Sigmoid colon (tissue), 7 donors: ENCODE measurements around the gene PLEKHG4B. TPM values are rescaled to one million over a fixed set of nuclear protein-coding genes. Genes with fewer than 3 reads are reported as not detected.

Source experiments
- DNase-seq: peaks from one replicate; pipeline ENCODE4 v3.0.0-alpha.2; 2019
- H3K27ac ChIP-seq, 4 donors: fragments of 200-600 bp; sonication (generic); one replicate each; pipeline ENCODE4 v1.5.1; 2016 to 2019; ENCODE audit warnings: mild to moderate bottlenecking in 1 of 4
- H3K27me3 ChIP-seq, 3 donors: fragments of 200-600 bp; sonication (generic); one replicate each; pipeline ENCODE4 v1.5.1; 2019; ENCODE audit warnings: mild to moderate bottlenecking in 1 of 3
- H3K36me3 ChIP-seq, 4 donors: fragments of 200-600 bp; sonication (generic); one replicate each; pipeline ENCODE4 v1.5.1; 2016 to 2019
- H3K4me1 ChIP-seq, 4 donors: fragments of 200-600 bp; sonication (generic); one replicate each; pipeline ENCODE4 v1.5.1; 2017 to 2019
- H3K4me3 ChIP-seq, 4 donors: fragments of 200-600 bp; sonication (generic); one replicate each; pipeline ENCODE4 v1.5.1; 2017 to 2019; ENCODE audit warnings: mild to moderate bottlenecking in 2 of 4, moderate library complexity in 1 of 4
- H3K9me3 ChIP-seq, 4 donors: fragments of 200-600 bp in 3 of 4; sonication (generic) in 3 of 4; one replicate each; pipeline versions ENCODE4 v1.5.1 to v1.6.1; 2013 to 2019
- CTCF ChIP-seq, 4 experiments: fragments of 450-650 bp in 3 of 4; fragments of 200-600 bp in 1 of 4; IDR thresholded peaks; one replicate each; pipeline ENCODE4 v1.5.1; 2016 to 2019; ENCODE audit warnings: antibody characterized with exemption in 4 of 4, mild to moderate bottlenecking in 3 of 4, moderate library complexity in 2 of 4
- EP300 ChIP-seq, 4 donors: sonication (generic); formaldehyde crosslinking; IDR thresholded peaks; one replicate each; pipeline ENCODE4 v1.6.1; 2017; ENCODE audit warnings: antibody characterized with exemption in 4 of 4
- POLR2A ChIP-seq, 2 donors: fragments of 450-650 bp; IDR thresholded peaks; one replicate each; pipeline ENCODE4 v1.6.1; 2016; ENCODE audit warnings: antibody characterized with exemption in 2 of 2, mild to moderate bottlenecking in 2 of 2, moderate library complexity in 2 of 2
- POLR2AphosphoS5 ChIP-seq, 4 donors: sonication (generic); formaldehyde crosslinking; IDR thresholded peaks; one replicate each; pipeline ENCODE4 v1.6.1; 2017; ENCODE audit warnings: antibody characterized with exemption in 4 of 4
- WGBS, 2 donors: extraction: QIAGEN DNeasy Blood & Tissue Kit; methylation state at CpG; one replicate each; pipeline ENCODE4 v1.1.7; 2013; 5-methylcytosine and 5-hydroxymethylcytosine counted together
- intact Hi-C: fragments of 100-400 bp; cut with DNase I; formaldehyde crosslinking; loops from one replicate; pipeline ENCODE4 v1.15.1; 2023
- polyA plus RNA-seq, 3 donors: library from polyadenylated mRNA; stranded (reverse); fragments of 200-250 nt; gene quantifications; one replicate each; pipeline ENCODE4 v1.2.3, GENCODE V29; 2013
- total RNA-seq, 4 donors: library from RNA; depleted of rRNA; stranded (reverse); fragments of >200 nt; gene quantifications; one replicate each; pipeline ENCODE4 v1.1.0, GENCODE V29; 2016
- donor health status: healthy with polysubstance abuse.
- donor health status: Bipolar disorder and iron deficiency.
- donor health status: healthy.

The PLEKHG4B gene
- total and polyA plus RNA-seq, 7 donors: 0.04 to 1.9 (median 0.36) TPM; not detected in 2

- no peak for TF ChIP-seq POLR2AphosphoS5 (IDR thresholded peaks at IDR 0.05)
- no peak for TF ChIP-seq POLR2A (IDR thresholded peaks at IDR 0.05)
- no peak for TF ChIP-seq CTCF (IDR thresholded peaks at IDR 0.05)
- TF ChIP-seq EP300 (IDR thresholded peaks at IDR 0.05): no peak
- Histone ChIP-seq H3K4me3 (no peak overlapping the region), H3K27me3 (peaks cover 0 to 4% (median 0%) of the 10 kb centered on the region in 3 donors), H3K27ac (no peak overlapping the region), H3K4me1 (no peaks in the 10 kb centered on the region), H3K9me3 (no peaks in the 10 kb centered on the region), H3K36me3 (no peaks in the 10 kb centered on the region)
- intact Hi-C loops: no loop called here
- 65 to 74% methylated on average over 13 of the region's 13 CpGs for WGBS, 2 donors
- no peak for DNase-seq
Measured at GRCh38 chr5:83029-83428, 8.9 kb upstream of the PLEKHG4B start.

- WGBS, 2 donors: 82 to 89% methylated on average over 22 of the region's 22 CpGs
- Histone ChIP-seq H3K4me1 (no peaks in the 10 kb centered on the region), H3K9me3 (no peaks in the 10 kb centered on the region), H3K36me3 (no peaks in the 10 kb centered on the region), H3K27me3 (peaks cover 0 to 10% (median 2%) of the 10 kb centered on the region in 3 donors), H3K4me3 (no peak overlapping the region), H3K27ac (no peak overlapping the region)
- intact Hi-C loops: no loop called here
- no peak for TF ChIP-seq POLR2A (IDR thresholded peaks at IDR 0.05)
- TF ChIP-seq CTCF (IDR thresholded peaks at IDR 0.05): no peak
- TF ChIP-seq EP300 (IDR thresholded peaks at IDR 0.05): no peak
- no peak for TF ChIP-seq POLR2AphosphoS5 (IDR thresholded peaks at IDR 0.05)
- no peak for DNase-seq
Measured at GRCh38 chr5:85334-85995, 6.5 kb upstream of the PLEKHG4B start.

GRCh38 chr5:89337-90286 is 2.4 kb upstream of the PLEKHG4B start:
- WGBS, 2 donors: 82 to 85% methylated on average over 17 of the region's 17 CpGs
- H3K27me3 ChIP-seq: peaks cover 16 to 46% (median 38%) of the 10 kb centered on the region in 3 donors

More at GRCh38 chr5:89337-90286, 2.4 kb upstream of the PLEKHG4B start:
- H3K4me1 ChIP-seq: peaks cover 0 to 11% (median 5%) of the 10 kb centered on the region in 4 donors
- H3K27ac ChIP-seq: no peak overlapping the region
- no peak overlapping the region for H3K4me3 ChIP-seq
- H3K9me3 ChIP-seq: no peaks in the 10 kb centered on the region
- no peak for DNase-seq
- TF ChIP-seq EP300 (IDR thresholded peaks at IDR 0.05) (no peak), POLR2AphosphoS5 (IDR thresholded peaks at IDR 0.05) (no peak), POLR2A (IDR thresholded peaks at IDR 0.05) (no peak), CTCF (IDR thresholded peaks at IDR 0.05) (no peak)
- intact Hi-C loops: no loop called here
- H3K36me3 ChIP-seq: no peaks in the 10 kb centered on the region
